Testis (tissue), 2 donors: ENCODE measurements around the gene FMO3.

ENCODE experiments used
- POLR2A ChIP-seq: fragments of 450-650 bp; IDR thresholded peaks from one replicate; pipeline ENCODE4 v1.6.1; 2017; ENCODE audit warnings: antibody characterized with exemption, mild to moderate bottlenecking, moderate library complexity
- TF ChIP-seq, protein P1 (sequence below), 3 experiments: fragments of 450-650 bp in 2 of 3; fragments of 200-600 bp in 1 of 3; sonication (generic) in 1 of 3; IDR thresholded peaks; one replicate each; pipeline ENCODE4 v1.5.1; 2016 to 2019; ENCODE audit warnings: antibody characterized with exemption in 3 of 3, mild to moderate bottlenecking in 2 of 3, moderate library complexity in 1 of 3

DNA sequence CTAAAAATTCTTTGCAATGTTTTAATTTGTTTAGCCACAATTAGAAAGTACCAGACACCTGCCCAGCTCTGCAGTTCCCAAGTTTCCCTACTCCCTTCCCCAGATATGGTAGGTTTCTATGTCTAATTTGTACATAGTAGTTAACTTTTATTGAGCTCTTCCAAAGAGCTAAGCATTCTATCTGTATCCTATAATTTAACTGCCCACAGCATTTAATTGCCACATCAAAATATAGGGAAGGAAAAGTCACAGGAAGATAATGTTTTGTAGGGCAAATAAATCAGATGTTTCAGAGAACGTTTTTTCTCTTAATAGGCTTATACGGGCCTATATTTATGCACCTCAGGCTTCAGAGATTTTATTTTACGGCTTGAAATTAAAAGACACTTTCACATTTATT, 15.7 kb upstream of the FMO3 start:
- TF ChIP-seq, protein P1, sequence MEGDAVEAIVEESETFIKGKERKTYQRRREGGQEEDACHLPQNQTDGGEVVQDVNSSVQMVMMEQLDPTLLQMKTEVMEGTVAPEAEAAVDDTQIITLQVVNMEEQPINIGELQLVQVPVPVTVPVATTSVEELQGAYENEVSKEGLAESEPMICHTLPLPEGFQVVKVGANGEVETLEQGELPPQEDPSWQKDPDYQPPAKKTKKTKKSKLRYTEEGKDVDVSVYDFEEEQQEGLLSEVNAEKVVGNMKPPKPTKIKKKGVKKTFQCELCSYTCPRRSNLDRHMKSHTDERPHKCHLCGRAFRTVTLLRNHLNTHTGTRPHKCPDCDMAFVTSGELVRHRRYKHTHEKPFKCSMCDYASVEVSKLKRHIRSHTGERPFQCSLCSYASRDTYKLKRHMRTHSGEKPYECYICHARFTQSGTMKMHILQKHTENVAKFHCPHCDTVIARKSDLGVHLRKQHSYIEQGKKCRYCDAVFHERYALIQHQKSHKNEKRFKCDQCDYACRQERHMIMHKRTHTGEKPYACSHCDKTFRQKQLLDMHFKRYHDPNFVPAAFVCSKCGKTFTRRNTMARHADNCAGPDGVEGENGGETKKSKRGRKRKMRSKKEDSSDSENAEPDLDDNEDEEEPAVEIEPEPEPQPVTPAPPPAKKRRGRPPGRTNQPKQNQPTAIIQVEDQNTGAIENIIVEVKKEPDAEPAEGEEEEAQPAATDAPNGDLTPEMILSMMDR (IDR thresholded peaks at IDR 0.05): no peak
- no peak for TF ChIP-seq POLR2A
